H1 (cell line): Measurements from ENCODE around the gene KATNAL2. TPM values are rescaled to one million over a fixed set of nuclear protein-coding genes. Genes with fewer than 3 reads are reported as not detected.

Experiments used
- CTCF ChIA-PET: fragments of 300-600 bp; sonication (Branson Sonifier 250); formaldehyde crosslinking; loops from one replicate; lab custom pipeline; 2021; ENCODE audit not compliant: partially characterized antibody; lab: Charles Lee
- POLR2A ChIA-PET: fragments of 300-600 bp; sonication (Branson Sonifier 250); formaldehyde crosslinking; loops from one replicate; lab custom pipeline; 2021; ENCODE audit warnings: inconsistent platforms; ENCODE audit not compliant: partially characterized antibody; lab: Charles Lee
- DNase-seq, 2 experiments: peaks; one replicate each; pipeline versions ENCODE4 v3.0.0 to v3.0.0-alpha.2; 2010 to 2022; ENCODE audit warnings: low spot score in 2 of 2, low read depth in 1 of 2, mixed read lengths in 1 of 2
- FAIRE-seq: peaks from 2 replicates; lab custom pipeline; 2011; peaks lifted over from hg19 to GRCh38; lab: Jason Lieb, UNC
- H2AFZ ChIP-seq: 2 replicates; pipeline ENCODE4 v1.8.1; 2012; ENCODE audit warnings: low read length, inconsistent platforms
- H2AK5ac ChIP-seq: 2 replicates; pipeline ENCODE4 v1.6.1; 2013; ENCODE audit warnings: low read depth, low read length
- H2BK120ac ChIP-seq: replicated peaks from 2 replicates; pipeline ENCODE3; 2013; ENCODE audit warnings: low read depth, low read length, inconsistent platforms
- H2BK12ac ChIP-seq: 2 replicates; pipeline ENCODE4 v1.6.1; 2013; ENCODE audit warnings: low read depth, low read length
- H2BK15ac ChIP-seq: 2 replicates; pipeline ENCODE4 v1.6.1; 2013; ENCODE audit warnings: low read length
- H2BK20ac ChIP-seq: 2 replicates; pipeline ENCODE4 v1.6.1; 2013; ENCODE audit warnings: low read length
- H2BK5ac ChIP-seq: 2 replicates; pipeline ENCODE4 v1.6.1; 2013; ENCODE audit warnings: low read depth, low read length
- H3K14ac ChIP-seq: 2 replicates; pipeline ENCODE4 v1.6.1; 2013; ENCODE audit warnings: inconsistent platforms; ENCODE audit not compliant: insufficient read length
- H3K18ac ChIP-seq: 2 replicates; pipeline ENCODE4 v1.6.1; 2013; ENCODE audit warnings: low read length; ENCODE audit errors: extremely low read depth
- H3K23ac ChIP-seq: 2 replicates; pipeline ENCODE4 v1.6.1; 2013; ENCODE audit warnings: inconsistent platforms; ENCODE audit not compliant: insufficient read length
- H3K23me2 ChIP-seq: 2 replicates; pipeline ENCODE4 v1.6.1; 2013; ENCODE audit warnings: low read depth, low read length
- H3K27ac ChIP-seq: 2 replicates; pipeline ENCODE4 v1.6.1; 2011; ENCODE audit warnings: low read depth, low read length, inconsistent platforms
- H3K27me3 ChIP-seq, 4 experiments: replicated peaks in 1 of 4; 1 replicate in 1 of 4; 2 replicates in 3 of 4; pipeline versions ENCODE4 v1.6.1 to v1.8.1; 2011 to 2013; ENCODE audit warnings: low read length in 3 of 4, mild to moderate bottlenecking in 3 of 4, inconsistent platforms in 2 of 4, mixed read lengths in 2 of 4, moderate library complexity in 1 of 4; ENCODE audit not compliant: control insufficient read depth in 3 of 4, insufficient read depth in 3 of 4; ENCODE audit errors: extremely low read depth in 1 of 4
- H3K36me3 ChIP-seq, 4 experiments: 2 replicates each; pipeline versions ENCODE4 v1.6.1 to v1.8.1; 2011 to 2013; ENCODE audit warnings: mild to moderate bottlenecking in 4 of 4, low read length in 3 of 4, moderate library complexity in 2 of 4, control low read depth in 1 of 4, inconsistent platforms in 1 of 4; ENCODE audit not compliant: insufficient read depth in 4 of 4, control insufficient read depth in 2 of 4
- H3K4ac ChIP-seq: replicated peaks from 2 replicates; pipeline ENCODE3; 2013; ENCODE audit warnings: low read length, low read depth, mixed read lengths, inconsistent platforms; ENCODE audit not compliant: insufficient read length
- H3K4me1 ChIP-seq, 4 experiments: replicated peaks in 1 of 4; 1 replicate in 1 of 4; 2 replicates in 3 of 4; pipeline versions ENCODE4 v1.6.1 to v1.8.1; 2011 to 2013; ENCODE audit warnings: low read length in 3 of 4, inconsistent platforms in 2 of 4, mixed read lengths in 1 of 4; ENCODE audit not compliant: insufficient read depth in 4 of 4, control insufficient read depth in 3 of 4
- H3K4me2 ChIP-seq, 2 experiments: 2 replicates each; pipeline versions ENCODE4 v1.6.1 to v1.8.1; 2011 to 2013; ENCODE audit warnings: low read depth in 2 of 2, low read length in 2 of 2, control low read depth in 1 of 2, inconsistent platforms in 1 of 2, mild to moderate bottlenecking in 1 of 2; ENCODE audit not compliant: insufficient read depth in 1 of 2
- H3K4me3 ChIP-seq, 4 experiments: fragments of 200-600, 300-600 bp in 1 of 4; sonication (generic), shearing (Covaris generic), sonication (Bioruptor Twin) in 1 of 4; 2 replicates each; pipeline versions ENCODE4 v1.5.1 to v1.8.1; 2011 to 2016; ENCODE audit warnings: low read length in 4 of 4, low read depth in 3 of 4, control low read depth in 2 of 4, inconsistent platforms in 2 of 4, mild to moderate bottlenecking in 2 of 4, mixed read lengths in 1 of 4, moderate library complexity in 1 of 4; ENCODE audit not compliant: insufficient read depth in 2 of 4; ENCODE audit errors: extremely low read depth in 1 of 4
- H3K56ac ChIP-seq: replicated peaks from 2 replicates; pipeline ENCODE3; 2013; ENCODE audit warnings: low read depth, mild to moderate bottlenecking, mixed read lengths, low read length, inconsistent platforms; ENCODE audit not compliant: insufficient read length
- H3K79me1 ChIP-seq: 2 replicates; pipeline ENCODE4 v1.6.1; 2013; ENCODE audit warnings: low read depth, low read length, control low read depth
- H3K79me2 ChIP-seq, 2 experiments: 2 replicates each; pipeline versions ENCODE4 v1.6.1 to v1.8.1; 2012 to 2013; ENCODE audit warnings: low read length in 2 of 2, mild to moderate bottlenecking in 2 of 2, inconsistent platforms in 1 of 2; ENCODE audit not compliant: insufficient read depth in 2 of 2, control insufficient read depth in 1 of 2
- H3K9ac ChIP-seq, 4 experiments: replicated peaks in 1 of 4; 1 replicate in 1 of 4; 2 replicates in 3 of 4; pipeline versions ENCODE4 v1.6.1 to v1.8.1; 2011 to 2013; ENCODE audit warnings: low read depth in 3 of 4, low read length in 3 of 4, control low read depth in 2 of 4, mild to moderate bottlenecking in 2 of 4, moderate library complexity in 2 of 4, inconsistent platforms in 1 of 4; ENCODE audit errors: extremely low read depth in 1 of 4
- H3K9me3 ChIP-seq, 2 experiments: 2 replicates each; pipeline versions ENCODE4 v1.6.1 to v1.8.1; 2012 to 2013; ENCODE audit warnings: mild to moderate bottlenecking in 2 of 2, moderate library complexity in 2 of 2, control low read depth in 1 of 2, inconsistent platforms in 1 of 2, low read depth in 1 of 2, low read length in 1 of 2, mixed read lengths in 1 of 2; ENCODE audit not compliant: insufficient read depth in 2 of 2
- H4K20me1 ChIP-seq, 2 experiments: replicated peaks in 1 of 2; 2 replicates each; pipeline versions ENCODE3 to v1.8.1; 2011 to 2013; ENCODE audit warnings: inconsistent platforms in 2 of 2, low read length in 2 of 2, mild to moderate bottlenecking in 1 of 2; ENCODE audit not compliant: insufficient read depth in 2 of 2, control insufficient read depth in 1 of 2
- H4K5ac ChIP-seq: 2 replicates; pipeline ENCODE4 v1.6.1; 2013; ENCODE audit warnings: low read length, low read depth, mixed read lengths, inconsistent platforms; ENCODE audit not compliant: insufficient read length
- H4K8ac ChIP-seq: 2 replicates; pipeline ENCODE4 v1.8.0; 2013; ENCODE audit warnings: mild to moderate bottlenecking, moderate library complexity, low read length, inconsistent platforms; ENCODE audit not compliant: insufficient read depth; ENCODE audit errors: extremely low read depth
- H4K91ac ChIP-seq: replicated peaks from 2 replicates; pipeline ENCODE3; 2013; ENCODE audit warnings: low read length, mixed read lengths, inconsistent platforms; ENCODE audit not compliant: insufficient read length
- RFX5 ChIP-seq: IDR thresholded peaks from 2 replicates; pipeline ENCODE4 v1.6.1; 2011; ENCODE audit warnings: low read depth, low read length, improper control_type of control experiment, borderline replicate concordance
- YY1 ChIP-seq: IDR thresholded peaks from 2 replicates; pipeline ENCODE4 v1.6.1; 2011; ENCODE audit warnings: low read depth, mild to moderate bottlenecking, low read length
- WGBS, 2 experiments: shearing (Covaris generic) in 1 of 2; methylation state at CpG; one replicate each; pipeline versions ENCODE4 v1.1.6 to v1.1.7; 2013 to 2015; ENCODE audit warnings: low lambda C conversion rate in 2 of 2, mixed read lengths in 2 of 2, inconsistent platforms in 1 of 2, low coverage in 1 of 2, missing lambda C conversion rate in 1 of 2; ENCODE audit not compliant: insufficient replicate concordance in 2 of 2, insufficient coverage in 1 of 2, insufficient read length in 1 of 2; ENCODE audit errors: extremely low coverage in 1 of 2, missing lambda C conversion rate in 1 of 2; 5-methylcytosine and 5-hydroxymethylcytosine counted together
- polyA plus RNA-seq, 7 experiments: library from polyadenylated mRNA; depleted of rRNA in 3 of 7; stranded (reverse) in 5 of 7; unstranded in 2 of 7; fragments of >200 nt in 5 of 7; fragments of 200-250 nt in 2 of 7; gene quantifications; 1 replicate in 5 of 7; 2 replicates in 1 of 7; 4 replicates in 1 of 7; pipeline versions ENCODE4 v1.2.1 to v1.2.3, GENCODE V29; 2011 to 2013; ENCODE audit warnings: missing spikeins in 2 of 7, mixed read lengths in 2 of 7
- total RNA-seq: library from RNA; stranded (reverse); fragmentation: NEBNext Ultra II Directional; extraction: Animal tissue kit (Norgen Biotek cat#: 25700); gene quantifications from 2 replicates; pipeline ENCODE4 v1.2.1, GENCODE V29; 2021

KATNAL2 gene
- total and polyA plus RNA-seq, 2 of the 8 experiments (the other 6 are each of a cell fraction or from before 2014, with no cell fraction given) = 10.0 to 15.2 TPM

DNA sequence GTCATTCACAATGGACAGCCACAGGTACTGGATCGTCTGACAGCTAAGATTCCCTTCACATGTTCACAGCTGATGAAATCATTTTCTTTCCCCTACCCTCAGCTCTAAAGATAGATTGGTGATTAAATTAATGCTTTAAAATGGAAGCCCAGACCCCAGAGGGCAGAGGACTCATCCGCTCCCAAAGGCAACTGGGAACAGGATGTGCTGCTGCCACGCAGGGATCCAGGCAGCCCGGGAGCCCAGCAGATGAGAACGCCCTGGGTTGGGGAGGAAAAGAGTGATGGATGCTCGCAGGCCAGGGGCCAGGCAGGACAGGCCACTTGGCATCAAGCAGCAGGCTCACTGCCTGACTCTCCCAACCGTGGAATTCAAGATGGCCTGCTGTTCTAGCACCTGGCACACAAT lies 191.6 kb downstream of the KATNAL2 start:
- no peak overlapping the region for H3K14ac ChIP-seq
- CTCF ChIA-PET = interaction anchor here (1.3 kb wide), 1 partner anchor 92 kb away, joined by 3 read pairs; no protein-coding TSS in a partner anchor

More for the DNA sequence above, 191.6 kb downstream of the KATNAL2 start:
- no peak overlapping the region for H2BK20ac ChIP-seq
- no peak overlapping the region for H2AK5ac ChIP-seq
- no peaks in the 10 kb centered on the region for H4K20me1 ChIP-seq
- H3K18ac ChIP-seq = peak overlapping the region; percentile 21; the same call in 1 of the 2 replicates
- TF ChIP-seq RFX5 = no peak
- 0 out of 2 replicates have a peak, but pooled peaks have one; percentile 15 for TF ChIP-seq YY1
- no peak overlapping the region for H3K4ac ChIP-seq
- no peak overlapping the region for H4K5ac ChIP-seq
- FAIRE-seq = no peak
- H2BK15ac ChIP-seq = no peak overlapping the region
- no peak overlapping the region for H2AFZ ChIP-seq
- H3K56ac ChIP-seq = no peak overlapping the region
- POLR2A ChIA-PET = interaction anchor here (1.4 kb wide), 1 partner anchor 65 kb away, joined by 3 read pairs; no protein-coding TSS in a partner anchor
- no peak overlapping the region for H2BK12ac ChIP-seq
- no peaks in the 10 kb centered on the region for H3K27me3 ChIP-seq
- no peak overlapping the region for H2BK5ac ChIP-seq
- no peak overlapping the region for H4K91ac ChIP-seq
- H3K4me2 ChIP-seq = peak overlapping the region in 1 of 2 experiments; percentile 3; a peak in 1 of 4 replicates
- H2BK120ac ChIP-seq = no peak overlapping the region
- no peak overlapping the region for H3K4me3 ChIP-seq
- H3K9ac ChIP-seq = no peak overlapping the region
- H3K79me2 ChIP-seq = no peaks in the 10 kb centered on the region
- H3K27ac ChIP-seq = no peak overlapping the region
- DNase-seq = no peak
- no peak overlapping the region for H3K23ac ChIP-seq
- H4K8ac ChIP-seq = no peak overlapping the region
- peaks cover 3 to 14% (median 11%) of the 10 kb centered on the region in 4 experiments for H3K4me1 ChIP-seq
- no peaks in the 10 kb centered on the region for H3K79me1 ChIP-seq
- H3K9me3 ChIP-seq = no peaks in the 10 kb centered on the region
- 78% methylated on average over 7 of the region's 7 CpGs; no CpG with 5 or more reads in 1 of the 2 experiments for WGBS, 2 experiments
- H3K36me3 ChIP-seq = peaks cover 0 to 49% (median 10%) of the 10 kb centered on the region in 4 experiments; a peak in 5 of 8 replicates
- no peaks in the 10 kb centered on the region; the same call in 1 of the 2 replicates for H3K23me2 ChIP-seq
